GM21360 (cell line): ENCODE results near the gene CD9.

ENCODE experiments used
- ATAC-seq: cut with Tn5 transposase; IDR thresholded peaks from one replicate; pipeline ENCODE4 v1.9.1; 2021; ENCODE audit warnings: mild to moderate bottlenecking, moderate library complexity; ENCODE audit not compliant: unreplicated experiment

The CD9 gene

GRCh38 chr12:6235906-6236640, 35.9 kb downstream of the CD9 start:
- no peak for ATAC-seq

- no peak for ATAC-seq
Measured at GRCh38 chr12:6236641-6236940, 36.4 kb downstream of the CD9 start.

- no peak for ATAC-seq
Measured at GRCh38 chr12:6237830-6238229, 37.6 kb downstream of the CD9 start.

GRCh38 chr12:6238875-6239274, 38.7 kb downstream of the CD9 start:
- ATAC-seq, result no peak

DNA sequence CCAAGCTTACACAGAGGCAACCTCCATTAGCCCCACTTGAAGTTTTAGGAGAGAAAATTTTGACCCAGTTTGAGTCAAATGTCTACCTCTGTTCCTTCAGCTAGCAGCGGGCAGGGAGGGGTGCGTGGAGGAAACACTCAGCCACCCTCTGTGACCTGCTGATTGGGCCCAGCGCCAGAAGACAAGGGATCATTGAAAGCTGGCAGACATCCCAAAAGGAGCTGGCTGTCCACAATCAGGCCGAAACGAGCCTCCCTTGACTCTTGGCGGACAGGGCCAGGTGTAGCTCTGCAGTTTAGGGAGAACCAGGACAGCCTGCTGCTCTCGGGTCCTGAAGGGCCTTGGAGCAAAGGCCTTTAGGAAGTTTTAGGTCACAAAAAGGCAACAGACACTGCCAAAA, 41.3 kb downstream of the CD9 start:
- ATAC-seq, result no peak

- ATAC-seq, result no peak
Measured at GRCh38 chr12:6249580-6249979, 49.4 kb downstream of the CD9 start.

- ATAC-seq, result no peak
Measured at GRCh38 chr12:6250343-6250742, 50.1 kb downstream of the CD9 start.

- ATAC-seq, result no peak
Measured at GRCh38 chr12:6253278-6253677, 53.1 kb downstream of the CD9 start.

- ATAC-seq, result no peak
Measured at GRCh38 chr12:6254491-6254890, 54.3 kb downstream of the CD9 start.

GRCh38 chr12:6257007-6257406, 56.8 kb downstream of the CD9 start:
- no peak for ATAC-seq

DNA sequence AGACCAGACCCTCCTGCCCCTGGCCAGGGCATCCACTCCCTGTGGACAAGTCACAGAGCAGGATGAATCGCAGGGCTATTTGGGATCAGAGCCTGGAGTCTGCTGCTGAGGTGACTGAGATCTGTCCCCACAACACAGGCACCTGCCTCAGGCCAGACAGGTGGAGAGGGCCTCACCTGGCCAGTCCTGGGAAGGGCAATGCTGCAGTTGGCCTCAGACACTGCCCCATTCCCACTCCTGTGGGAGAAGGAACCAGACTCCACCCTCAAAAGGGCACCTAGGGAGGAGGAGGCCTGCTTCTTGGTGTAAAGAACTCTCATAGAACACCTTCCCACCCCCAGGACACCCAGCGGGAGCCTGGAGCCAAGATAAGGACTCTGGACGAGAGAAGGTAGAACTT, 62.0 kb downstream of the CD9 start:
- no peak for ATAC-seq

DNA sequence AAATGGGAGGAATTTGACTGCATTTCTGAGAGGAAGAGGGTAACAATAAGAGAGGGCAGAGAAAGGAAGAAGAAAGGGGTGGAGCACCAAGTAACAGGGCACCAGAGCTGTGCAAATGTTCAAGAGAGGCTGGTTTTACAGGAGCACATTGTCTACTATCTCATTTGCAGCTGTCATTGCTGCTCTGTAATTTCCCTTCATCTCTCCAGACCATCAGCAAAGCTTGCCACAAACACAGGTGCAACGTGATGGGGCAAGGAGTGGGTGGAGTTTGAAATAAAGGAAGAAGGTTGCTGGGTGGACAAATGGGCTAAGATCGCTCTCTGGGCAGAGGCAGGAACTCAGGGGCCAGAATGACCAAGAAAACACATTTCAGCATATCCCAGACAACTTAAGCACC, 62.4 kb downstream of the CD9 start:
- ATAC-seq, result no peak

- ATAC-seq, result no peak
Measured at GRCh38 chr12:6263931-6264330, 63.7 kb downstream of the CD9 start.

DNA sequence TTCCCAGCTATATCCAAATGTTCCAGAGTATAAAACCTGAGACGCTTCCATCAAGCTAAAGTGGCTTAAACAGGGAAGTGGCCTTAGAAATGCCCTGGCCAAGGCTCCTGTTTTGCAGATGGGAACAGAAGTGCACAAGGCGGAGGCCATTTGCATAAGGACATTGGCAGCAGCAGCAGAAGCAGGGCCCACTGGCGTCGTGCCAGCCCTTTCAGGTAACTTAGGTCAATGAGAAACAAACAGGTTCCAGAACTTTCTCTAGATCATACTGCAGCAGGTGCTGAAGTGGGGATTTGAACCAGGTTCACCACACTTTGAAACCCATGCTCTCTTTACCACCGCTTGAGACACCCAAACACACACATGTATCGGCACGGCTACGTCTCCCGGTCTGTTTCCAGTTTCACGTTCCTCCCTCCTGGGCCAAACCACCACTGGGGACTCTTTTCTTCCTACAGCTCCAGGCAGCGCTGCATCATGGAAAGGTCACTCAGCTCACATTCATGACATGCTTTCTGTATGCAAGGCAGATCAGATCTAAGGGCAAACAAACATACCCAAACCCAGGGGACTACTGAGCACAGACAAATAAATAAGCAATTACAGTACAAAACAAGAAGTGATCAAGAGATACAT, 64.3 kb downstream of the CD9 start:
- no peak for ATAC-seq

DNA sequence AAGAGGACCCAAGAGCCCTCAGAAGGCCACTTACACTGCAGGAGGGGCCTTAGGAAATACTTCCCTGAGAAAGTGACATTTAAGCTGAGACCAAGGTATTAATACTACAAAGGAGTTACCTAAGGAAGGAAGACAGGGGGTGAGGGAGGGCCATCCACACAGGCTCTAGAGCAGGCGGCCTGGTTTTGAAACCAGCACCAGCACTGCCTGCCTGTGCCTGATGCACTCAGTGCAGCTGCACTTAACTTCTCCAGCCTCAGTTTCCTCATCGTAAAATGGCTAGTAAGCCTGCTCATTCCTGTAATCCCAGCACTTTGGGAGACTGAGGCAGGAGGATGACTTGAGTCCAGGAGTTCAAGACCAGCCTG, 64.8 kb downstream of the CD9 start:
- ATAC-seq, result no peak

GRCh38 chr12:6266541-6266966, 66.4 kb downstream of the CD9 start:
- no peak for ATAC-seq

- ATAC-seq, result no peak
Measured at GRCh38 chr12:6266971-6267721, 66.9 kb downstream of the CD9 start.

GRCh38 chr12:6268484-6269157, 68.4 kb downstream of the CD9 start:
- no peak for ATAC-seq

- ATAC-seq, result no peak
Measured at GRCh38 chr12:6269986-6270385, 69.8 kb downstream of the CD9 start.

DNA sequence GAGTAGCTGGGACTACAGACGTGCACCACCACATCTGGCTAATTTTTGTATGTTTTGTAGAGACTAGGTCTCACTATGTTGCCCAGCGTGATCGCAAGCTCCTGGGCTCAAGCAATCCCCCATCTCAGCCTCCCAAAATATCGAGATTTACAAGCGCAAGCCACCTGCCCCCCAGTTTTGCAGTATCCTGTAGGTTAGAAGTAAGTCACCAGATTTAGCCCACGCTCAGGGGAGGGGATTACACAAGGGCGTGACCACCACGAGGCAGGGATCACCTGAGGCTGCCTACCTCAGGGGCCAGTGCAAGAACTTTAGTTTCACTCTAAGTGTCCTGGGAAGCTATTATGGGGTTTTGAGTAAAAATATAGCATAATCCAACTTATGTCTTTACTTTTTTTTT, 71.1 kb downstream of the CD9 start:
- no peak for ATAC-seq

DNA sequence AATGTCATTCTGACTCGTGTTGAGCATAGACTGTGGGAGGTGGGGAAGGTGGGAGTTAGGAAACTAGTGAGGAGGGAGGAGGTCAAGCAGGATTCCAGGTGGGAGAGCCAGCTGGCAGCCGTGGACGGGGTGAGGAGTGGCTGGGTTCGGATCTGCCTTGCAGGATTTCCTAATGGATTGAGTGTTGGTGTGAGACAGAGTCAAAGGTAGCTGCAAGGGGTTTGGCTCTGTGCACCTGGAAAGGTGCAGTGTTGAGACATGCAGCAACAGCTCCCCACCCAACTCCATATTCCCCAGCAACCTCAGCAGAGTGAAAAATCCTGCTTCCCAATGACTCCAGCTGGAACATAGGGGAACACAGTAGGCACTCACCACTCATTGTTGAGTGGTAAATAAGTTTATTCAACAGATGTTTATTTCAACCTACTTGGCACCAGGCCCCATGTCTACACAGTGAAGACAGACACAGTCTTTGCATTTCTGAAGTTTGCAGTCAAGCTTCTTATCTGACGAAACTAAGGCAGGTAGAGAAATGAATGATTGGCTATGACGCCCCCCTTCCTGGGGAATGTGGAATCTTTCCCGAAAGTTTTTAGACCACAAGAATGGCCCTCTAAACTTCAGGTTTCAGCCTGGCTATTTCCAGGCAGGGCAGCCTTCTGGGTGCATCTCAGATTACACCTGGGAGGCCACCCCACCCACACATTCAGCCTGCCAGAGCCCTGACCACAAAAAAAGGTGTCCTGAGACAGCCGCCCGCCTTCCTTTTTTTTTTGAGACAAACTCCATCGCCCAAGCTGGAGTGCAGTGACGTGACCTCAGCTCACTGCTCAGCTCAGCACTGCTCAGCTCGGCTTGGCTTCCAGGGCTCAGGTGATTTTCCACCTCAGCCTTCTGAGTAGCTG, 72.4 kb downstream of the CD9 start:
- ATAC-seq, result no peak
